ENCODE results near the gene SPON2. TPM values are rescaled to one million over a fixed set of nuclear protein-coding genes. Genes with fewer than 3 reads are reported as not detected.

SPON2 gene
- polyA plus RNA-seq, 4 donors = 12.7 to 61.0 (median 44.3) TPM

DNA sequence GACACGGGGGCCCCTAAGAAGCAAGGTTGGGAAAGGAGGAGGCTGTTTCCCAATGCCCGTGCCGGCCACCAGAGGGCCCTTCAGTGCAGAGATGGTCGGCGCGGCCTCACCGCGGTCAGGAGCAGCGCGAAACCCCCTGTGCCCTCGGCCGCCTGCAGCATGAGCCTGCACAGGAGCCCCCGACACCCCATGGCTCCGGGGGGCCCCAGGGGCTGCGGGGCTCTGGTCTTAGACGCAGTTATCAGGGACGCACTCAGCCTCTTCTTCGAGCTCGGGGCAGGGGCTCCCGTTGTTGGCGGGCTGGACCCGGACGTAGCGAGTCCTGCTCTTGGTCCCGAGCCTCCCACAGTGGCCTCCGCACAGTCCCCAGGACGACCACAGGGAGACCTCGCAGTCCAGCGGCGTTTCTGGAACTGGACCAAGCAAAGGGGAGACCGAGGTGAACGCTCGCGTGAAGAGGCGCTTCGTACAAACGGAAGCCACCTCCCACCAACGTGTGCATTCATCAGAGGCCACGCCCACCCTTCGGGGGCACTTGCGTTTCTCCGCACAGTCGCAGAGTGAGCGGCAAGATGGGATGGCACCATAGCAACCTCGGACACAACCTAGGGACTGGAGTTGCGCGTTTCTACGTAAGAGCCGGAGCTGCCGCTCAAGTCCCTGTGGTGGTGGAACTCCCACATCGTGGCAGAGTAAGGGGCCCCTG lies 5.0 kb downstream of the SPON2 start:
- DNase-seq = peak; percentile 86 to 90
- H3K4me1 ChIP-seq (ENCODE audit: control insufficient read depth in 3 of 3, insufficient read depth in 2 of 3, low read depth in 1 of 3, low read length in 2 of 3) = peaks cover 0 to 23% (median 0%) of the 10 kb centered on the region in 3 donors
- H3K9me3 ChIP-seq (ENCODE audit: control insufficient read depth in 2 of 2, insufficient read depth in 1 of 2, low read depth in 1 of 2, low read length in 1 of 2) = no peaks in the 10 kb centered on the region
- no peak for FAIRE-seq
- peak overlapping the region; percentile 39 to 69 (median 66) for H3K4me3 ChIP-seq (ENCODE audit: low read depth in 1 of 3, low read length in 3 of 3)
- peaks cover 0 to 52% (median 5%) of the 10 kb centered on the region in 3 donors for H3K27me3 ChIP-seq (ENCODE audit: control insufficient read depth in 3 of 3, insufficient read depth in 3 of 3, low read length in 3 of 3)
- H3K27ac ChIP-seq (ENCODE audit: low read depth in 1 of 3, low read length in 2 of 3) = peak overlapping the region in 2 of 3 donors; percentile 42 to 86
- WGBS, 3 donors = 1 to 4% (median 2%) methylated on average over 43 to 51 of the region's 51 CpGs
- peaks cover 0 to 23% (median 0%) of the 10 kb centered on the region in 3 donors for H3K36me3 ChIP-seq (ENCODE audit: control insufficient read depth in 3 of 3, insufficient read depth in 2 of 3, low read depth in 1 of 3, low read length in 3 of 3)

GRCh38 chr4:1166509-1167243 lies 5.7 kb downstream of the SPON2 start:
- FAIRE-seq = no peak
- Histone ChIP-seq H3K4me3 (ENCODE audit: low read depth in 1 of 3, low read length in 3 of 3) (no peak overlapping the region), H3K27ac (ENCODE audit: low read depth in 1 of 3, low read length in 2 of 3) (peak overlapping the region in 1 of 3 donors; percentile 86)

DNA sequence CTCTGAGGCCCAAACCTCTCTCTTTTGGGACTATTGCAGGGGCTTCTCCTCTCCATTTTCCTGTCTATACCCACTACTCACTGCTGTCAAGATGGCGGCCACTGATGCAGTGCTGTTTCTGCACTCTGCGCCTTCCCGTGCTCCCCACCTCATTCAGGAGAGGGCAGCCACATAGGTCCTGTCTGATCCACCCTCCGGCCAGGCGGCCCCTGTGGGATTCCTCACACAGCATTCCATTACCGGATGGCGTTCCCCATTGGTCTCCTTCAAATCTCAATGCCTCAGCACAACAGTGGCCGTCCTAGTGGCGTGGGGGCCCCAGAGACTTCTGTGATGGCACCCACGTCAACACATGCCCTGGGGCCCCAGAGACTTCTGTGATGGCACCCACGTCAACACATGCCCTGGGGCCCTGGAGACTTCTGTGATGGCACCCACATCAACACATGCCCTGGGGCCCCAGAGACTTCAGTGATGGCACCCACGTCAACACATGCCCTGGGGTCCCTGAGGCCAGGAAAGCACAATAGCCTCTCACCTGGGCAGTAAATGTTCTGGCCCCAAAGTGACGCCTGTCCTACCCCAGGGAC lies 7.3 kb downstream of the SPON2 start:
- H3K4me1 ChIP-seq (ENCODE audit: control insufficient read depth in 3 of 3, insufficient read depth in 2 of 3, low read depth in 1 of 3, low read length in 2 of 3) = peaks cover 0 to 7% (median 0%) of the 10 kb centered on the region in 3 donors
- H3K27me3 ChIP-seq (ENCODE audit: control insufficient read depth in 3 of 3, insufficient read depth in 3 of 3, low read length in 3 of 3) = peaks cover 0 to 30% (median 0%) of the 10 kb centered on the region in 3 donors
- H3K9me3 ChIP-seq (ENCODE audit: control insufficient read depth in 2 of 2, insufficient read depth in 1 of 2, low read depth in 1 of 2, low read length in 1 of 2) = no peaks in the 10 kb centered on the region
- no peak overlapping the region for H3K27ac ChIP-seq (ENCODE audit: low read depth in 1 of 3, low read length in 2 of 3)
- no peak overlapping the region for H3K4me3 ChIP-seq (ENCODE audit: low read depth in 1 of 3, low read length in 3 of 3)
- FAIRE-seq (no peak), DNase-seq (no peak)
- H3K36me3 ChIP-seq (ENCODE audit: control insufficient read depth in 3 of 3, insufficient read depth in 2 of 3, low read depth in 1 of 3, low read length in 3 of 3) = peaks cover 0 to 19% (median 0%) of the 10 kb centered on the region in 3 donors
- 90 to 97% (median 92%) methylated on average over 12 to 13 of the region's 13 CpGs for WGBS, 3 donors

More at GRCh38 chr4:1166509-1167243, 5.7 kb downstream of the SPON2 start:
- WGBS, 3 donors = 53 to 61% (median 60%) methylated on average over 24 of the region's 24 CpGs
- peaks cover 0 to 16% (median 0%) of the 10 kb centered on the region in 3 donors for H3K4me1 ChIP-seq (ENCODE audit: control insufficient read depth in 3 of 3, insufficient read depth in 2 of 3, low read depth in 1 of 3, low read length in 2 of 3)
- DNase-seq = no peak
- peaks cover 0 to 23% (median 0%) of the 10 kb centered on the region in 3 donors for H3K36me3 ChIP-seq (ENCODE audit: control insufficient read depth in 3 of 3, insufficient read depth in 2 of 3, low read depth in 1 of 3, low read length in 3 of 3)
- no peaks in the 10 kb centered on the region for H3K9me3 ChIP-seq (ENCODE audit: control insufficient read depth in 2 of 2, insufficient read depth in 1 of 2, low read depth in 1 of 2, low read length in 1 of 2)
- peaks cover 0 to 45% (median 3%) of the 10 kb centered on the region in 3 donors for H3K27me3 ChIP-seq (ENCODE audit: control insufficient read depth in 3 of 3, insufficient read depth in 3 of 3, low read length in 3 of 3)

- Histone ChIP-seq H3K9me3 (ENCODE audit: control insufficient read depth in 2 of 2, insufficient read depth in 1 of 2, low read depth in 1 of 2, low read length in 1 of 2) (no peaks in the 10 kb centered on the region), H3K4me1 (ENCODE audit: control insufficient read depth in 3 of 3, insufficient read depth in 2 of 3, low read depth in 1 of 3, low read length in 2 of 3) (peaks cover 0 to 7% (median 0%) of the 10 kb centered on the region in 3 donors), H3K36me3 (ENCODE audit: control insufficient read depth in 3 of 3, insufficient read depth in 2 of 3, low read depth in 1 of 3, low read length in 3 of 3) (peaks cover 0 to 13% (median 0%) of the 10 kb centered on the region in 3 donors), H3K27ac (ENCODE audit: low read depth in 1 of 3, low read length in 2 of 3) (no peak overlapping the region), H3K27me3 (ENCODE audit: control insufficient read depth in 3 of 3, insufficient read depth in 3 of 3, low read length in 3 of 3) (peaks cover 0 to 24% (median 0%) of the 10 kb centered on the region in 3 donors), H3K4me3 (ENCODE audit: low read depth in 1 of 3, low read length in 3 of 3) (no peak overlapping the region)
- DNase-seq = no peak
- 95 to 97% (median 96%) methylated on average over 5 of the region's 5 CpGs for WGBS, 3 donors
- no peak for FAIRE-seq
Measured at GRCh38 chr4:1164444-1164843, 7.9 kb downstream of the SPON2 start.

- Histone ChIP-seq H3K9me3 (ENCODE audit: control insufficient read depth in 2 of 2, insufficient read depth in 1 of 2, low read depth in 1 of 2, low read length in 1 of 2) (no peaks in the 10 kb centered on the region), H3K4me3 (ENCODE audit: low read depth in 1 of 3, low read length in 3 of 3) (no peak overlapping the region), H3K36me3 (ENCODE audit: control insufficient read depth in 3 of 3, insufficient read depth in 2 of 3, low read depth in 1 of 3, low read length in 3 of 3) (peaks cover 0 to 9% (median 0%) of the 10 kb centered on the region in 3 donors), H3K4me1 (ENCODE audit: control insufficient read depth in 3 of 3, insufficient read depth in 2 of 3, low read depth in 1 of 3, low read length in 2 of 3) (peaks cover 0 to 7% (median 0%) of the 10 kb centered on the region in 3 donors), H3K27ac (ENCODE audit: low read depth in 1 of 3, low read length in 2 of 3) (no peak overlapping the region), H3K27me3 (ENCODE audit: control insufficient read depth in 3 of 3, insufficient read depth in 3 of 3, low read length in 3 of 3) (peaks cover 0 to 21% (median 0%) of the 10 kb centered on the region in 3 donors)
- FAIRE-seq (no peak), DNase-seq (no peak)
- 87 to 91% (median 88%) methylated on average over 4 of the region's 4 CpGs for WGBS, 3 donors
Measured at GRCh38 chr4:1164040-1164439, 8.3 kb downstream of the SPON2 start.

DNA sequence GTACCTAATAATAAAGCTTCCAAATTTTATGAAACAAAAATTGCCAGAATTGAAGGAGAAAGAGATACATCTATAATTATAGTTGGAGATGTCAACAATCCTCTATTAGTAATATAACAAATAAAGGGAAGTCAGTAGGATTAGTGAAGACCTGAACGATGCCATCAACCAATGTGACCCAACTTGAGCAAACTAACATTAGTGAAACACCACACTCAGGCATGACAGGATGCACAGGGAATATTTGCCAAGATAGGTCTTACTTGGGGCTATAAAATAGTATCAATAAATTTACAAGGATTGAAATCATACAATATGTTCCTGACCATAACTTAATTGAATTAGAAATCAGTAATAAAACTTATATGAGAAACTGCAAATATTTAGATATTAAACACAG lies 12.0 kb downstream of the SPON2 start:
- no peaks in the 10 kb centered on the region for H3K4me1 ChIP-seq (ENCODE audit: control insufficient read depth in 3 of 3, insufficient read depth in 2 of 3, low read depth in 1 of 3, low read length in 2 of 3)
- no peak for FAIRE-seq
- DNase-seq = no peak
- H3K4me3 ChIP-seq (ENCODE audit: low read depth in 1 of 3, low read length in 3 of 3) = no peak overlapping the region
- H3K9me3 ChIP-seq (ENCODE audit: control insufficient read depth in 2 of 2, insufficient read depth in 1 of 2, low read depth in 1 of 2, low read length in 1 of 2) = peaks cover 0 to 17% of the 10 kb centered on the region in 2 donors
- WGBS, 3 donors = 70 to 87% (median 79%) methylated on average over 1 of the region's 1 CpG
- no peaks in the 10 kb centered on the region for H3K36me3 ChIP-seq (ENCODE audit: control insufficient read depth in 3 of 3, insufficient read depth in 2 of 3, low read depth in 1 of 3, low read length in 3 of 3)
- H3K27ac ChIP-seq (ENCODE audit: low read depth in 1 of 3, low read length in 2 of 3) = no peak overlapping the region
- H3K27me3 ChIP-seq (ENCODE audit: control insufficient read depth in 3 of 3, insufficient read depth in 3 of 3, low read length in 3 of 3) = peaks cover 0 to 8% (median 0%) of the 10 kb centered on the region in 3 donors

DNA sequence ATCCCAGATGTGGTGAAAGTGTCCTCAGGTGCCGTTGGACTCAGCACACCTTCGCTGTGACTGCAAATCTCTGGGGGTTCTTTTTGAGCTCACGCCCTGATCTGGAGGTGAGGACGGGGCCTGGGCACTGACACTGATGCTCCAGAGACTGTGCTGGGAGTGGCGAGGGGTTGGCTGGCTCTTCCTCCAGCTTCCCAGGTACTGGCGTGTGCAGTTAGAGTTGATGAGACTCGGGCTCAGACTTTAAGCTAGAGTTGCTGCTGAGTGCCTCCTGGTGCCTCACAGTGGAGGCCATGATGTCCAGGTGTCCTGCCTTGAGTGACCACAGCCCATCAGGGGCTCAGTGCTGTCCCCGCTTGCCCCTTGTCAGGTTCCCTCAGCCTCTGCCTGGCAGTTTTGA lies 16.3 kb downstream of the SPON2 start:
- Histone ChIP-seq H3K9me3 (ENCODE audit: control insufficient read depth in 2 of 2, insufficient read depth in 1 of 2, low read depth in 1 of 2, low read length in 1 of 2) (peaks cover 0 to 17% of the 10 kb centered on the region in 2 donors), H3K4me1 (ENCODE audit: control insufficient read depth in 3 of 3, insufficient read depth in 2 of 3, low read depth in 1 of 3, low read length in 2 of 3) (no peaks in the 10 kb centered on the region), H3K36me3 (ENCODE audit: control insufficient read depth in 3 of 3, insufficient read depth in 2 of 3, low read depth in 1 of 3, low read length in 3 of 3) (no peaks in the 10 kb centered on the region), H3K27ac (ENCODE audit: low read depth in 1 of 3, low read length in 2 of 3) (no peak overlapping the region), H3K4me3 (ENCODE audit: low read depth in 1 of 3, low read length in 3 of 3) (no peak overlapping the region), H3K27me3 (ENCODE audit: control insufficient read depth in 3 of 3, insufficient read depth in 3 of 3, low read length in 3 of 3) (peaks cover 0 to 13% (median 0%) of the 10 kb centered on the region in 3 donors)
- FAIRE-seq (no peak), DNase-seq (no peak)
- 83 to 95% (median 91%) methylated on average over 8 of the region's 8 CpGs for WGBS, 3 donors

- no peak for DNase-seq
- Histone ChIP-seq H3K36me3 (ENCODE audit: control insufficient read depth in 3 of 3, insufficient read depth in 2 of 3, low read depth in 1 of 3, low read length in 3 of 3) (no peaks in the 10 kb centered on the region), H3K4me3 (ENCODE audit: low read depth in 1 of 3, low read length in 3 of 3) (no peak overlapping the region), H3K27me3 (ENCODE audit: control insufficient read depth in 3 of 3, insufficient read depth in 3 of 3, low read length in 3 of 3) (peaks cover 0 to 13% (median 0%) of the 10 kb centered on the region in 3 donors), H3K9me3 (ENCODE audit: control insufficient read depth in 2 of 2, insufficient read depth in 1 of 2, low read depth in 1 of 2, low read length in 1 of 2) (peaks cover 0 to 25% of the 10 kb centered on the region in 2 donors), H3K4me1 (ENCODE audit: control insufficient read depth in 3 of 3, insufficient read depth in 2 of 3, low read depth in 1 of 3, low read length in 2 of 3) (no peaks in the 10 kb centered on the region), H3K27ac (ENCODE audit: low read depth in 1 of 3, low read length in 2 of 3) (no peak overlapping the region)
- no peak for FAIRE-seq
- 66 to 67% (median 67%) methylated on average over 3 of the region's 3 CpGs for WGBS, 3 donors
Measured at GRCh38 chr4:1155314-1155713, 17.1 kb downstream of the SPON2 start.

All from small intestine (tissue), 7 donors.